NCI-H526 treated with DMSO at 0.1 percent for 48 hours (cell line): ENCODE data around the gene DGKB.

Source experiments
- DNase-seq: peaks from one replicate; lab custom pipeline; 2025; lab: John Stamatoyannopoulos, UW

Gene DGKB

DNA sequence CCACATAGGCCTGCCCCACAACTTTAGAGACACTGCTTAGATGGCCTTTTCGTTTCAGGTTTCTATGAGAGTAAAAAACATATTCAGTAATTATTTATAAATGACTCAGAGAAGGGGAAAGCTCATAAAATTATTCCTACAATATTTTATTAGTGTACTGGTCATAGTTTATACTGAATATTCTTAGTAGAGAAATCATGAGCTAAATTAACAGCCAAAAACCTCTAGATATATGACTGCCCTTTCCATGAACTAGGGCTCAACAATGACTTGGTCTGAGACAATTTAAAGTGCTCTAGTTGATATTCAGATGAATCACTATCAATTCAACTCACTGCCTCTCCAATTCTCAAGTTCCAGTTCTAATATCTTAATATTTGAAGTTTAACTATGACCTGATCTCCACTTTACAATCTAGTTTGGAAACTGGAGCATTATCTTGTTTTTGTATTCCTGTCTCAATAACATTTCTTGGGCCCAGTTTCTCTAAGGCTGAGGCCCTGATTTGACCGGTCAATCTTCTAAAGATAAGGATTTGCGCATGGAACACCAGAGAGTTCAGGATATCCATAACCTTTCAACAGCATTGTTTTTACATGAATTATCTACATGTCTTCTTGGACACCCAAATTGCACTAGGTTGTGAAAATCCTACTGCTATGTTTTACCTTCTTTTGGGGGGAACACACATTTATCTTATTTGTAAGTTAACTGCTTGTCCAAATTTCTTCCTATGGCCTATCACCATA, 141.6 kb downstream of the DGKB start:
- no peak for DNase-seq

DNA sequence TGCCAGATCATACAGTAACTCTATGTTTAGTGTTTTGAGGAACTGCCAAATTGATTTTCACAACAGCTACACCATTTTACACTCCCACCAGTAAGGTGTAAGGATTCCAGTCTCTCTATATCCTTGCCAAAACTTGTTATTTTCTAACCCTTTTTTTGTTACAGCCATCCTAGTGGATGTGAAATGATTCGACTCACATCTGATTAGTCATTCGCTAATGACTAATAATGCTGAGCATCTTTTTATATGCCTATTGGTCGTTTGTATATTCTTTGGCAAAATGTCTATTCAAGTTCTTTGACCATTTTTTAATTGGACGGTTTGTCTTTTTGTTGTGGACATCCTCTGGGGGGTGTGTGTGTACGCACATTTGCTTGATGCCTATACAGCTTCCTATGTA, 142.8 kb downstream of the DGKB start:
- no peak for DNase-seq

DNA sequence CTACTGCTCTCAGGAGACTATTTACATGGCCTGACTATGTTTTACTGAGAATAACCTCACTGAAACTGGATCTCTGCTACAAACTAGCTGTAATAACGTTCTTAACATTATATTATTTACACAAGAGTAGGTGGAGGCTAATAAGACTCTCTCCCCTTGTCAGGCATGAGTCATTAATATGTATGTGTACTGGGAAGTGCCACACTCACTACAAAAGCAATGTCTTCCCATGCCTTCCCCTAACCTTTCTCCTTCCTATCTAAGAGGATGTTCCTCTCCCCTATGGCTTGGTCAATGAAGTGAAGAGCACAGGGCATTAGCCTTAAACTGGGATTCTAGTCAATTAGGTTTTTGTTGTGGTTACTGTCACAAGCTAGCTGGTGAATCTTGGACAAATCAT, 147.9 kb downstream of the DGKB start:
- DNase-seq = no peak

DNA sequence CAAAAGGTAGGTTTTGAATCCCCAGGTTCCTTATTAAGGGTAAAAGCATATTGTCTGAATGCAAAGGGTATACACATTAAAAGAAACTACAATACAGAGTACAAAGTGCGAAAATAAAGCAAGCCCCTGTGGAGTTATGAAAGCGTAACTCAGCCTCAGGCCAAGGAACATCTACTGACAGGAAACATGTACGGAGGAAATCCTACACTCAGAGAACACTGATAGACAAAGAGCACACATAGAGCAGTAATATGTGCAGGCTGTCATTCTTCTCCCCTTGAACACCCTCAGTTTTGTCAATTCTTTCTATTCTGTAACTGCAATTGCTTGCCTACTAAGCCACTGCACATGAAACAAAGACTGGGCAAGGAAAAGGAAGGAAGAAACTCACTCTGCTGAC, 150.2 kb downstream of the DGKB start:
- no peak for DNase-seq

DNA sequence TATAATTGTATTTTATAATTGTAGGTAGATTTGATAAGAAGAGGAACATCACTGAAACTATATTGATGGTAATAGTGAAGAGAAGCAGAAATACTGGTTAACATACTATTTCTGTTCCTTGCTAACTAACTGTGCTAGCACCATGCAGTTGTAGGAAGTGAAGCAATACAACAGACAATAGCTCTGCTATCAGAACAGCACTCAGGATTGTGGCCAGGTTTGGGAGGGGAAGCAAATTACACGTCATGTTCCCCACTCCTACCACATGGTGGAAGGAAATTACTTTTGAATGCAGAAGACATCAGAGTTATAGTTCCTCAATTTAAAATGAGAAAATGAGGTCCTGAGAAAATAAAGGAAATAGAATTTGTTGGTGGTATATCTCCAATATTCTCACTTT, 151.1 kb downstream of the DGKB start:
- no peak for DNase-seq

DNA sequence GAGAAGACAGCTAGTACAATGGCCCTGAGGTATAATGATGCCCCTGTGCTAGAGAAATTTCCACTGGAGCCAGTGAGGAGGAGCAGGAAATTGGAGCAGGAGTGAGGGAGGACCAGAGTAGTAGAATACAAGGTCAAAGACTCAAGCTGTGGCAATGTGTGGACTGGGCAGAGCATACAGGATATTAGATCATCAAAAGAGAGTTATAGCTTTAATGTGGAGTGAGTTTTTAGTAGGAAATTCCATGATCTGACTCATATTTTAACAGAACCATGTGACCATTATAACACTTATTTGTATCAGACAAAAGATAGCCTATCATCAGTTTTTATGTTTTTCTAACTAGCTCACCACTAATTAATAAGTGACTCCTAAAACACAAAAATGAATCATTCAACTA, 154.1 kb downstream of the DGKB start:
- DNase-seq = no peak

DNA sequence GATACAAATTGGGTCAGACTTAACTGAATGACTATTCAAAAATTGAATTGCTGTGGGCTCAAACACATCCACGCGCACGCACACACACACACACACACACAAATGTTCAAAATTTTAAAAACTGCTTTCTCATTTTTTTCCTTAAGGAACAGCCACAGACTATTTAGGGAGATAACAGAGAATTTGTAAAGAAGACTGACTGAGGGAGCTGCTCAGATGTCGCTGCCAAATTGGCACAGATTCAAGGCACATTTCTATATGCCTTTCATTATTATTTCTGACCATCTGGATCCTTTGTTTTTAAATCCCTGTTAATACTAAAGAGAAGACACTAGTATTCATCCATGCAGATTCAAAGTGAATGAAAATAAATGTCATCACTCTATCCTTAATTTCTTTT, 154.8 kb downstream of the DGKB start:
- DNase-seq = no peak

DNA sequence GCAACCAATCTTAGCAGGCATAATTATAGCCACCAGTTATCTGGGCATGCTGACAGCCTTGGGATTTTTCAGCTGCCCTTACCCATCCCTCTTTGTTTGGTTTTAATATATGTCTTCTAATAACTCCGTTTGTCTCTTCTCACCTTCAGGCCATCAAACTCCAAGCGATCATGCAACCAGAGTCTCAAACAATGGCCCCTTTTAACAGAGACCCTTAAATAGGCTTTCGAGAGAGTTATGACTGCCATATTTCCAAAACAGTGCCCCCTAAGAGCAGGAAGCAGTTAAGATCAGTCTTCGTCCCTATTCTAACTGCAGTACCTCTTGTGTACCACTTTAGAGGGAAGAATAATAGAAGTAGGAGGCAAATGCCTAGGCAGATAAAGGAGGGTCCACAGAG, 157.5 kb downstream of the DGKB start:
- DNase-seq = no peak

DNA sequence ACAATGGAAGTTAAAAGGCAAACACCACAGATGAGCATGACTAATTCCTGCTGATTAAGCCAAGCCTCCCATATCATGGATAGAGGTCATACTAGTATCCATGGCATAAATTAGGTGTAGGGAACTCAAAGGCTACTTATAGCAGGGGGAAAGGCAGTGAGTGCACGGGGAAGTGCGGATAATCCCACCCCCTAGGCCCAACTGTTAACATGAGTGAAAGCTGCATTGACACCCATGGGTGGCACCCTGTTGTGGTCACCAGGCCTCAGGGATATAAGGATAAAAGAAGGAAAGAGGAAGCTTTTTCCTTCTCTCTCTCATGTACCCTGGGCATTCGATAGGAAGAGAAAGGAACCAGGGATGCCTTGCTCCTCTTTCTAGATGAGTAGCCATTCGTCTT, 161.9 kb downstream of the DGKB start:
- no peak for DNase-seq

DNA sequence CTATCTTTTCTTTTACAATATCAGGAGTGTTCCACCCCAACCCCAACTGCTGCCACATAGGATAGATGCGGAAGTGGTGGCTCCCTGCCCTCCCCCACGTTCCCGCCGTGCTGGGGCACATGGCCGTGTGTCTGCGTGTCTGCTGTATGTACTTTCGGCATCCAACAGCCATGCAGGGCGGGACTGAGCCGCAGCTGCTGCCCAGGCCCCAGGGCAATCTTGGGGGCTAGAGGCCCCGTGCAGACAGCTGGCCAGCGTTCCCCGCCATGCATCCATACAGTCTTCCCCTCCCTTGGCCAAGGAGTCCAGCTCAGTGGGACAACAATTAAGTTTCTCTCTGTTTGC, 162.7 kb downstream of the DGKB start:
- no peak for DNase-seq

DNA sequence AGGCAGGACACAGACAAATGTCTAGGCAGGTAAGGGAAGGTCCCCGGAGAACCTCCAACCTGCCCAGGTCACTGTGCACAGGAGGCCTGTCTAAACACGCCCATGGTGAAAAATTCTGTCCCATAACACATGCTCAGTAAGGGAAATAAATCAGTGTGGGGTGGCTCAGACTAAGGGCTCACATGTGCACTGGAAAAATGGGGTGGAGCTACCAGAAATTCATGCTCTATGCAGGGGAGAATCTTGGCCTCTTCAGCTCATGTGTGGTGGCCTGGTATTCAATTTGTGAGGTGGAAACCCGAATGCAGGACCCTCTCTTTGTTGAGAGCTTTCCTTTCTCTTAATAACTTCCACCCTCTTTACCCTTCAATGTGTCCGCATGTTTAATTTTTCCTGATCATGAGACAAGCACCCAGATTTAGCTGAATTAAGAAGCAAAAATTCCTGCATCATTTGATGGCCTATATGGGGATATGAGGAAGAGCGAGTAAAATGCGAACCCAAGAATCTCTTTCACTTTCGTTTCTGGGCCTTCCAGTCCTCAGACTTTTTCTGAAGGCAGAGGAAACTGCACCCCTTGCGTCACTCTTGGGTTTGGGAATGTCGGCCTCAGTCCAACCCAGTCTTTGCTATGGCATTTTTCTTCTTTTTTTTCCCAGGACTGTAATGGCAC, 163.2 kb downstream of the DGKB start:
- no peak for DNase-seq

DNA sequence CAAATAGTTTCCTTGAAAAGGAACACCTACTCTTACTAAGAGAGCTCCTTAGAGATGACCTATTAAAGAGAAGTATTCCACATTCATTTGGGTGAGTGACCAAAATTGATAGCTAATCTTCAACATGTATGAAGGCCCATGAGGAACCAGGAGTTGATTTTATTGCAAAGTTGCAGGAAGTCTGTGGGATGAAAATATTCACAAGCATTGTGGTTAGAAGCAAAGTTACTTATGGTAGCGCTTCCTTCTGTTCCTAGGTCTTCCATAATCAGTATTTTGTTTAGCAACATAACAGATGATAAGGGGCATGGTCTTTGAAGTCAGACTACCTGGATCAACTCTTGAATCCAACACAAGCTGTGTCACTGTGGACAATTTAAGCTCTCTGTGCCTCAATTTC, 164.5 kb downstream of the DGKB start:
- no peak for DNase-seq

DNA sequence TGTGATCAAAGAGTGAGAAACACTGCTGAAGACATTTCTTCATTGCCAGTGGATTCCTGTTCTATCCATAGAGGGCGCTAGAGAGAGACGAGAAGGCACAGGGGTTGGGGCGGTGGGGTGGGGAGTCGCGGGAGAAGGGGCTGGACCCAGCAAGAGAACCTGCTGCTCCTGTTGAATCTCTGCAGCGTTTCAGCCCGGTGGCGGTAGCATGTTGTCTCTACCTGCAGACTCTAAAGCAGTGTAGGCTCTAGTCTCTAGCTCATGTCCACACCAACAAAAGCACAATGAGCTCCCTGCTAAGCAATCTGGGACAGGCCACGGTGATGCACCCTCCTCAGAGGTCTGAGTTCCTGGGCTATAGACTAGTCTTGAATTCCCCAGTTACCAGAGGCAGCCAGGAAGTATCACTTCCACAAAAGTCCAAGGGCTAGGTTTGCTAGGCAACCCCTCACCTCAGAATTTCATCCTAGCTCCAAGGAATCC, 167.7 kb downstream of the DGKB start:
- no peak for DNase-seq

DNA sequence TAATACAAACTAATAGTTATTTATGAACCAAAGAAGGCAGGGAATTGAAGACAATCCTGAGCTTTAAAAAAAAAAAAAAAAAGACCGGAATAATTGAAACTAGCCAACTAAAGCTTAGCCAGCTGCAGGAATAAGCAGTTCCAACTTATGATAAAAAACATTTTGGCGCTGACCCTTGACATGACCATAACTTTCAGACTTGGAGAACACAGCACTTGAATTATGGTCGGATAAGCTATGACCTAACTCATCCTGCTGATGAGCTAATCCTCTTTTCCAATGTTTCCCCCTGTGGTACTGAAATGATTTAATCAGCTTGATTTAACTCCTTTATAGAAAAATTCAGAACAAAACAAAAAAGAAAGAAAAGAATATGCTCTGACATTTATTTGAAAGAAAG, 181.8 kb downstream of the DGKB start:
- no peak for DNase-seq

DNA sequence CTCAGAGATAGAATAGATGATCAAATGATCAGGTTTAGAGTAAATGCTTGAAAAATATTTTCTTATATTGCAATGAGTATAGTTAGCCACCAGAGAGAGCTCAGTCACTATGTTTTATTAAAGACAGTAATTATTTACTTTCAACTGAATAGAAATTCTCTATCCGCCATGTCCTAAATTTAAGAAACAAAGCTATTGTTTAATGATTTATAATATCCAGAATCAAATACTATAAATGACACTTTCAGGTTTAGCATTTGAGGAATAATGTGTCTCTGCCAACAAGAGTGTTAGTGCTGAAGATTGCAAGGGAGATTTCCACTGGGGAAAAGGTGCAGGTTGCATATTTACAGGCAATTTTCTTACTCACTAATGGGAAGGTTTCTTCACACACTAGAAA, 184.7 kb downstream of the DGKB start:
- DNase-seq = no peak

DNA sequence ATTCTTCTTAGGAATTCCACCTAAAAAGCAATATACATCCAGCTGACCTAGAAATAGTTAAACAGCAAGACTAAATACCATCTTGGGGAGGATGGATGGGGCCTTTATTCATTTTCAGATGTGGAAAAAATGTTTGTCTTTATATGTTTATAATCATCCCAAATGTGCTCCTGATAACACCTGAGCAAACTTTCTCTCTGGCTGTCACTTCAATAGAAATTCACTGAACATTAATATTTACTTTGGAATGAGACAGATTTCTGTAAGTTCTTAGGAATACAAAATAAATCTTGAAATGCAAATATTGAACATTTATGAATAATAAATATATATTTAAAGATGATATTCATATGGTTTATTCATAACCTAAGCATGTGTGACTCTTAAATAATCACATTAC, 185.4 kb downstream of the DGKB start:
- no peak for DNase-seq

DNA sequence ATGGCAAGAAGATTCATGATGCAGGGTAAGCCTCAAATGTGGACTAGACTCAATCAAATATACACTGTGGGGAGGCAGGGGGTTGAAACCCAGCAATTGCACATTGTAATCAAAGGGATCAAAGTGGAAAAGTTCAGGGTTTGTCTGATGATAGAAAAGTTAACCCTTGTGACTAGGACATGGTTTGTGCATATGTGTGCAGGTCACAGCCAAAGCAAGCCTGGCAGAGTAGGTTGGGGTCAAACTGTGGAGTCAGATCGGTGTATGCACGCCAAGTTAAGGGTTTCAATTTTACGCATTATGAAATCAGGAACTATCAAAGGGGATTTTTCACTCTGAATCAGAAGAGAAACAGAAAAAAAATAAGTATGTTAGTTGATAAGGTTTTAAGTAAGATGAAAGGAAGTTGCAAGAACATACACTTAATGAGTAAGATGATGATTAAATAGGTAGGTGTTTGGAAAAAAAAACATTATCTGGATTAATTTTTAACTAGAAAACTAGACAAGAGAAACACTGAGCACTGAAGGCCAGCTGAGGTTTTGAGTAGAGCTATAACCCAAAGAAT, 188.3 kb downstream of the DGKB start:
- no peak for DNase-seq

DNA sequence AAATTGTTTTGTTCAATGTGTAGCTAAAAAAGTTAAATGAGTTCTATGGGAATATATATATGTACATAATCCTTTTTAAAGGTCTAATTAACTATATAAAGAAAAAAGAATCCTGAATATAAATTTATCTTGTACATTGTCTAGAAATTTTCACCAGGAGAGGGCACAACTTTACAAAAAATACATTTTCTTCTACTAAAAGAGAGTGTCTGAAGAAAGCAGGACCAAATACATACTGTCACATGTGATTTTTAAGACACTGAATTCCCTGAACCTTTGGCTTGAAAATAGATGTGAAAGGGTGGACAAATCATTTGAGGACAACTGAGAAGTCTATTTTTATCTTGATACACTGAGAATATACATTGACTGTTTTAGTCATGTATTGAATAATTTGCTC, 204.3 kb downstream of the DGKB start:
- DNase-seq = no peak

DNA sequence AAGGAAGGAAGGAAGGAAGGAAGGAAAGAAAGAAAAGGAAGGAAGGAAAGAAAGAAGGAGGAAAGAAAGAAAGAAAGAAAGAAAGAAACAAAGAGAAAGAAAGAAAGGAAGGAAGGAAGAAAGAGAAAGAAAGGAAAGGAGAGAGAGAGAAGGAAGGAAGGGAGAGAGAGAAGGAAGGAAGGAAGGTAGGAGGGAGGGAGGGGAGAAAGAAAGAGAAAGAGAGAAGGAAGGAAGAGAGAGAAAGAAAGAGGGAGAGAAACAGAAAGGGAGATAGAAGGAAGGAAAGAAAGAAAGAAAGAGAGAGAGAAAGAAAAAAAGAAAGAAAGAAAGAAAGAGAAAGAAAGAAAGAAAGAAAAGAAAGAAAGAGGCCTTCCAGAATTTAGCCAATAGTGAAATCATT, 204.9 kb downstream of the DGKB start:
- DNase-seq = no peak

DNA sequence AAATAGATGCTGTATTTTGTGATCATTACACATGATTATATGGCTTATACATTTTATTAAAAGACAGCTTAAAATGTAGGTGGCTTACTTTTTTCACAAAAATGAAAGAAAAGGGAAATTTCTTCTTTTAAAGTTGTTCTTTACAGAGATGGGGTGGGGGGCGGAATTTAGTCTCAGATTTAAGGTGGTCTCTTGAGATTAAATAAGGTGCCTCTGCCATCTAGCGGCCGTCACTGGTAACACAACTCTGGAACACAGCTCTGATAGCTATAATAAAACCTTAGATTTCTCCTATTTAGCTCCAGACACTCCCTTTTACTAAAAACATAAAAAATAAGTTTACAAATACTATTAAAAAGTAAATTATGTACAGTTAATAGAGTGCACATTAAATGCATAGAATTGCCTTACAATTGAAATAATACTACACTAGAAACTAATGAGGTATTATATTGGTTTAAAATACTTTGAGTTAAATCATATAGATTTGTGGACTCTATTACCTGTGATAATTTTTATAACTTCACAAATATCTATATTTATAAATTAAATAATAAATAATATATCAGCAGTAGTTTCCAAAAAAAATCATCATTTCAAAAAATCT, 210.9 kb downstream of the DGKB start:
- no peak for DNase-seq

DNA sequence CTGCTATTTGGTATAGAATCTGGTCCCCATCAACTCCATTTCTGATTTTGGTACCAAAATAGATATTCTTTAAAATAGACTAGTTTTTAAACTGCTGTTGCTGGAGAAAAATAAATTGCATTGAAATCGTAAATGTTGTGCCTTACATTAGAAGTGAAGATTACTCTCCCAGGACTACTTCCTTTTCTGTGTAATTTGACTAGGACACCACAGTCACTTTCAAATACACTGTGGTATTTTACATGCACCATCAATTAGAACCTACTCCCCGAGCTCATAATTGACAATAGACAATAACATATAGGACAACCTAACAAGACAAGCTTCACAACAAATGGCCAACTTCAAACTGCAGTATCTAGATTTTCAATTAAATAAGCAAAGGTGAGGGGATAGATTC, 211.5 kb downstream of the DGKB start:
- DNase-seq = no peak

DNA sequence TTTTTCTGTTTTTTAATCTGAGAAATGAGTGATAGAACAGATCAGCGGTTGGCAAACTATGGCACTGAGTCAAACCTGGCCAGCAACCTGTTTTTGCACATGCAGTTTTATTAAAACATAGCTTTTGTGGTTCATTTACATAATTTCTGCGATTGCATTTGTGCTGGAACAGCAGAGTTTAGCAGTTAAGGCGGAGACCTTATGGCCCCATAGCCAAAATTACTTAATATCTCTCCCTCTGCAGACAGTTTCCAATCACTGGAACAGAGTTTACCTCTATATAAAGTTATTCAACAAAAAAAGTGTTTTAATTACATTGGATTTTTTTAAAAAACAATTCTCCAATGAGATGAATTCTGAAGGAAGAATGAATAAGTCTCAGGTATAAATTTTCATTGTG, 212.1 kb downstream of the DGKB start:
- no peak for DNase-seq

DNA sequence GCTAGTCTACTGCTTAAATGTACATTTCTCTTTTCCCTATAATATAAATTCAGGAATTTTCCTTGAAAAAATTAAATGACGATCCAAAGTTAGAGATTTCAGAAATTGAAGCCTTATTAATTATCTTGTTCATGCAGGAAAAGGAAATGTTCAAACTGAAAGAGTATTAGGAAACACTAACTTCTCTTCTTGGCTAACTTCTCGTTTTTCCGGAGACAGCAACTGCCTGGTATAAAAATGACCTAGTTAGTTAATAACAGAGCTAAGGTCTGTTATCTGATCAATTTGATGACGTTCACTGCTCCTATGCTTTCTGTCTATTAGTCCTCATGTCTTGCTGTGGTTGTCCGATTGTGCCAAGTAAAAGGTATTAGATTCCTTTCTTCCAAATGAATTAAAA, 212.5 kb downstream of the DGKB start:
- no peak for DNase-seq
